T47D (cell line): ENCODE measurements around the gene TCEAL4.

ENCODE experiments used
- DNase-seq, 2 experiments: peaks; one replicate each; pipeline versions ENCODE4 v3.0.0 to v3.0.0-alpha.2; 2011 to 2012; ENCODE audit warnings: low read depth in 1 of 2, low spot score in 1 of 2
- JUND ChIP-seq: IDR thresholded peaks from 2 replicates; pipeline ENCODE4 v1.6.1; 2012; ENCODE audit warnings: low read depth
- in situ Hi-C: cut with HindIII; loops from 2 replicates; pipeline ENCODE4 v1.10.0; 2016; ENCODE audit warnings: low sequenced_read_pairs, low pct_unique_long_range_greater_than_20kb

The TCEAL4 gene

DNA sequence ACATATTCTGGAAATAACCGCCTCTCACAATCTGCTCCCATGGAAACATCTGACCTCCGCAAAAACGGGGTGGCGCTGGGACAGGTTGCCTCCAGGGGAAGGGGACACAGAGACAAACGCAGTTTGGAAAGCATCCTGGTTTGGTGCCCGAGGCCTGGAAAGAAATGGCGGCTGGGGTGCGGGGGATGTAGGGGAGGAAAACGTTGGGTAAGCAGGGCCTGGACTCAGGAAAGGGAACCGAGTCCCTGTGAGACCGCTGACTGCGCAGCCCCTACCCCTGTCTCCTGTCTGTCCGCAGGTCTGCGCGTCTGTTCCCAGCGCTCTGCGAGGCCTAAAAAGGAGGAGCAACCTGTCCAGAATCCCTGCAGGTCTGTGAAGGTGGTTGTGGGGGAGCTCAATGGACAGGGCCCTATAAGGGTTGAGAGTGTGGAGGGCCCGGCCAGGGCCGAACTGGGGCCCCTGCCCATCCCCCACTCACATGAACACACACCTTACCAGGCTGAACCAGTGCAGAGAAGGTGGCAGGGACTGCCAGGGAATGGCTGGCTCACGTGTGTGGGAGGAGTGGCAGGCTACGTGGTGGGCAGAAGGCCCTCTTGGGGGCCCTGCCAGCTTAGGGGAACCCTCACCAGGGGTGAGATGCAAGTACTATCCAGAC lies 23.1 kb downstream of the TCEAL4 start:
- DNase-seq = no peak
- TF ChIP-seq JUND = no peak
- in situ Hi-C loops = no loop called here

DNA sequence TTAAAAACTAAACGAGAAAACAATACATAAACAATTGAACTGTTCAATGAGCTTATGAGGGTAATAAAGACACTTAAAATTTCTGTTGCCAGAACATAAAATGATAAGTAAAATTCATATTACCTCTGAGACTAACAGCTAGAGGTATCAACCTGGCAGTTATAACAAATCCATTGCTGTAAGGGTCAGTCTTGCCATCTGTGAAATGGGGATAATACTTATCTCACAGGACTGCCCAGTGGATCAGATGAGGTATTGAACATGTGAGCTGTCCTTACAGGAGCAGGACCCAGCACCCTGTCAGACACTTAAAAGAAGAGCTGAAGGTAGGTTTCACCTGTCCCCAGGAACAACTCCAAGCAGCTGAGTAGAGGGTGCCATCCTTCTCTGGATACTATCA lies 25.0 kb downstream of the TCEAL4 start:
- TF ChIP-seq JUND = no peak
- DNase-seq = no peak
- in situ Hi-C loops = no loop called here

DNA sequence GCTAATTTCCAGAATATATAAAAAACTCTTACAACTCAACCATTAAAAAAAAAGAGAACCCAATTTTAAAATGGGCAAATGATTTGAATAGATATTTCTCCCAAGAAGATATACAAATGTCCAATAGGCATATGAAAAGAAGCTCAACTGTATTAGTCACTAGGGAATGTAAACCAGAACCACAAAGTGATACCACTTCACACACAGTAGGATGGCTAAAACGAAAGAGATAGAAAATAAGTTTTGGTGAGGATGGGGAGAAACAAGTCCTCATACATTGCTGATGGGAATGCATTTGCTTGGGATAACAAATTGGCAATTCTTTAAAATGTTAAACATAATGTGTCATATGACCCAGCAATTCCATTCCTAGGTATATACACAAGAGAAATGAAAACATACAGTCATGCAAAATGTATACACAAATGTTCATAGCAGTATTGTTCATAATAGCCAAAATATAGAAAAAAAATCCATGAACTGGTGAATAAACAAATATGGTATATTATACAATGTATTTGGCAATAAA lies 28.1 kb downstream of the TCEAL4 start:
- DNase-seq = no peak
- TF ChIP-seq JUND = no peak
- in situ Hi-C loops = no loop called here

DNA sequence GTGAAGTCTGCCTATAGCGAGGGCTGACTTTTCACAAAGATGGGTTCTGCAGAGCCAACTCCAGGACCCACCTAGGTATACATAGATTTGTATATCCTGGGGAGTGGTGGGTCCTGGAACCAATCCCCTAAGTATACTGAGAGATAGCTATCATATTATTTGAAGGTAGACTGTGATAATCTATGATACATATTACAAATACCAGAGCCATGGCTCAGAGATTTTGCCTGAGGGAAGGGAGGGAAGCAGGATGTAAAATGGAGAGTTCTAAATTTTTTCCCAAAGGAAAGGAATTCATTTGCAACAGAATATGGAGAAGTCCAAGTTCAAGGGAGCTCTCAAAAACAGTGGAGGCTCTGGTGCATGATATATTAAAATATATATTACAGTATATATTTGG lies 29.7 kb downstream of the TCEAL4 start:
- TF ChIP-seq JUND = no peak
- no peak for DNase-seq
- in situ Hi-C loops = no loop called here

DNA sequence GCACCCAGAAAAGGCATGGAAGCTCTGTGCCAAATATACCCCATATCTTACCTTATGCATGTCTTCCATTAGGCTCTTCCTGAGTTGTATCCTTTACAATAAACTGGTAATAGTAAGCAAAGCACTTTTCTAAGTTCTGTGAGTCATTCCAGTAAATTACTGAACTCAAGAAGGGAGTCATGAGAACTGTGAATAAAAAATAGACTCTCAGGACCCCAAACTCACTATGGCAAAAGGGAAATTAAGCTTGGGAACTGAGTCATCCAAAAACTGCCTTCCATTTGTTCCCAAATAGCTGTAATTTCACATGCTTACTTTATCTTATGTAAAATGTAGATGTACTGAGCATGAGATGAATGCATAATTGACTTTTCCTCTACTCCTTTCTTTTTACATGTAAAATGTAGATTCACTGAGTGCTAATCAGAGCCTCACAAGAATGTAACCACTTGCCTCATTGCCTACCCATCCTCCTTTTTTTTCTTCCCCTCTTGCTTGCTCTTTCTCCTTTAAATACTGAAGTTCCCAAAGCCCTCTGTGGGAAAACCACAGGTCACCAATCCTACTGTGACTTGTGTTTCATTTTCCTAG lies 30.6 kb downstream of the TCEAL4 start:
- TF ChIP-seq JUND = no peak
- in situ Hi-C loops = no loop called here
- DNase-seq = no peak

DNA sequence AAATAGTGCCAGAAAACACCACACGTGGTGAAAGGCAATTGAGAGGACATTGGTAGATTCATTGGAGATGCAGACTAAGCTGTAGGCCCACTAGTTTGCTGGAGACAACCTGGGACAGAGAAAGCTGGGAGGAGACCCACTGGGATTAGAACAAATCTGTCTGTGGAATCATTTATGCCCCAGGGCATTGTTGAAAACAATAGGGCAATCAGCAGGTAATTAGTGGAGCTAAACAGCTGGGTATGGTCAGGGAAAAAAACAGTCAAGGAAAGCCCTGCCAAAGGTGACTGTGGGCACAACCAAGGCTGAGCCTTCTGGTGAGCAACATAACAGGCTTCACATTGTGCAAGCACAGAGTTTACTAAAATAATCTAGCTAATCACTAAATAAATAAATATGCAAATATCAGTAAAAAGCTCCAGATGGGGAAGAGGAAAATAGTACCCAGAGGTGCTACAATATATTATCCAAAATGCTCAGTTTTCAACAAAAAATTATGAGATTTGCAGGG lies 31.4 kb downstream of the TCEAL4 start:
- no peak for DNase-seq
- in situ Hi-C loops = no loop called here
- no peak for TF ChIP-seq JUND

DNA sequence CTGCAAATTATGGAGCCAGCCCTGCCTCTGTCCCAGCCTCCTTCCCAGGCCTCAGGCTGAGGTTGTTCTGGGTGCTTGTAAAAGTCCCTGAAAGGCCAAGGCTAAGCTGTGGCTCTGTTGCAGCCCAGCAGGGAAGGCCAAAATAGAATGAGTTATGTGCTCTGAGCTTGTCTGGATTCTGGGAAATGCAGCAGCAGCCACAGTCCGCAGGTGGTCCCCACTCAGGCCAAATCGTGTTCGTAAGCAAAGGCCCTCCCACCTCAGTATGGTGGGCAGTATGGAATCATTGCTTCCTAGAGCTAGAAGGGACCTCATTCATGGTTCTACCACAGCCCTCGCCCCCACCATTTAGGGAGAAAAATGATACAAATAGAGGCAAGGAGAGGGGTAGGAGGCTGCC lies 38.8 kb downstream of the TCEAL4 start:
- DNase-seq = no peak
- TF ChIP-seq JUND = no peak
- in situ Hi-C loops = no loop called here

DNA sequence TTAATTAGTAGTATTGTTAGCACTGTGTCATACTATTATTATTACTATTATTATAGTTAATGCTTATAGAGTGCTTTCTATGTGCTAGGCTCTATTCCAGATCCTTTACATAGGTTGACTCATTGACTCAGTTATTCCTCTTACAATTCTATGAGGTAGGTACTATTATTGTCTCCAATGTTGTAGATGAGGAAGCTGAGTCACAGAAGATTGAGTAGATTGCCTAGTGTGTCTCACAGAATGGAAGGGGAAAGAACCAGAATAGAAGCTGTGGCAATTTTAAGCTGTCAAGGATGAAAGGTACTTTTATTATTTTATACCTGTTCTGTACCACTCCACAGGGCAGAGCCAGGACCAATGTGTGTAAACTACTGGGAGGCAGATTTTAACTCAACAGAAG lies 41.5 kb downstream of the TCEAL4 start:
- in situ Hi-C loops = no loop called here
- no peak for TF ChIP-seq JUND
- DNase-seq = no peak

DNA sequence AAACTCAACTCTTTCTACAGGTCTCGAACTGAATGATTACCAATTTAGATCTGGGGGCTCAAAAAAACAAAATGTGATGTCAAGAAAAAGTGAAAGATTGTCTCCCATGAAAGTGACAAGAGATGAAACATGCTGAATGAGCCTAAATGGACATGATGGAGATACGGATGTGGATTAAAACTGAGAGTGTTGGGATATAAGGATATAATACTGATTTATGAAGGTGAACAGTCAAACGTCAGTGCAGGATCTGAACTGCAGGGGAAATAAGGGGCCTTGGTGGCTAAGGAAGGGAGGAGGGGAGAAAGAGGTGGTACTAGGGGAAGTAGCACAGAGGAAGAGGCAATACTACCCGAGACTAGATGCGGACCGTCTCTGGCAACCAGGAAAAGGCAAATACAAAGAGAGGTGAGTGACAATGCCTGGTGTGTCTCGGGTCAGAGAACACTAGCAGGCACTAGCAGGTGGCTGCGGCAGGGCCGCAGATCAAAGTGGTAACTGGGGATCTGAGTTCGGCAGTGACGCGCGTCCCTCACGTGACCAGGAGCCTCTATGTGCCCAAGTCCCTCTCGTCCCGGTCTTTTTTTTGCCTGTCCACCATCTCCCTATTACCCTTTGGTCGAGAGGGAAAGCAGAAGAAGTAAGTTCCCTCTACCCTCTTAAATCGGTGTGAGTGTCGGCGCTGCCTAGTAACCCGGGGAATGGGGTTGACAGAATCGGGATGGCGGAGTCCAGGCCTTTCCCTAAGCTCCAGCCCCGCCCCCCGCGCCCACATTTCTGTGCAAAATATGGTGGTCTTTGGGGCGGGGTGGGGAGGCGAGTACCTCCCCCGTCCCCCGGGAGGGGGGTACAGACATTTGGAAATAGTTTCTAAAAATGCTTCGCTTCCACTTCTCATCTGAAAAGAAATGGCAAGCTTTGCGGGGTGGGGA lies 43.3 kb downstream of the TCEAL4 start, which contains the start of gene TCEAL1:
Gene TCEAL1, plus strand, starts transcription at position 590 of the 932 bp plus-strand sequence. CDS start 942 bp downstream, outside the sequence.
- no peak for TF ChIP-seq JUND
- peak in 1 of 2 experiments; percentile 22 for DNase-seq
- in situ Hi-C loops = no loop called here

DNA sequence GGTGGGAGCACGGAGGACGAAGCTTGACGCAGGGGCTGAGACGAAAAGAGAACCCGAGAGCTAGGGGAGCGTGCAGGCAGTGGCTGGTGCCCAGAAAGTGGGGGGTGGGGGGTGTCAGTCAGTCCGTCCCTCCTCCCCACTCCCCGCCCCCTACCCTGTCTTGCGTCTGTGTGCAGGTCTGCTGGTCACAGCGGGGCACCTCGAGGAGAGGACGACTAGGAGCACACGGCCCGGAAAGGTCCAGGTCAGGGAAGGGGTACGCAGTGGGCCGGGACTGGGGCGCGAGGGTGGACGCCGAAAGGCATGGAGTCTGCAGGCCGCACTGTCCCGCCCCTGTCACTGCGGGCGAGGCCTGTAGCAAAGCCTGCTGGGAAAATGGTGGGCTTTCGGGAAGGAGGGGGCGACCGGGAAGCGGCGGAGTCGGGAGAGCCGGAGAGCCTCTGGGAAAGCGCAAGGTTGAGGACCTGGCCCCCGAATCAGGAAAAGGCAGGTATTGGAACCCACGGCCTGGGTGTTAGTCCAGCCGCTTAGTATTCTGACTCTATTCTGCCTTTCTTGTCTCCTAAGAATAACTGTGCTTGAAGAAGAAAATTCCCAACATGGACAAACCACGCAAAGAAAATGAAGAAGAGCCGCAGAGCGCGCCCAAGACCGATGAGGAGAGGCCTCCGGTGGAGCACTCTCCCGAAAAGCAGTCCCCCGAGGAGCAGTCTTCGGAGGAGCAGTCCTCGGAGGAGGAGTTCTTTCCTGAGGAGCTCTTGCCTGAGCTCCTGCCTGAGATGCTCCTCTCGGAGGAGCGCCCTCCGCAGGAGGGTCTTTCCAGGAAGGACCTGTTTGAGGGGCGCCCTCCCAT lies 44.2 kb downstream of the TCEAL4 start:
- peak in 1 of 2 experiments; percentile 58 for DNase-seq

DNA sequence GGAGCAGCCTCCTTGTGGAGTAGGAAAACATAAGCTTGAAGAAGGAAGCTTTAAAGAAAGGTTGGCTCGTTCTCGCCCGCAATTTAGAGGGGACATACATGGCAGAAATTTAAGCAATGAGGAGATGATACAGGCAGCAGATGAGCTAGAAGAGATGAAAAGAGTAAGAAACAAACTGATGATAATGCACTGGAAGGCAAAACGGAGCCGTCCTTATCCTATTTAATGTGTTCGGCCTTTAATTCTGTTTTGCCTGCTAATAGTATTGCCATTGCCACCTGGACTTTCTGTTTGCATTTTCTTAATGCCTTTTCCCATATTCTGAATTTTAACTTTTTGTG lies 44.8 kb downstream of the TCEAL4 start:
- DNase-seq = no peak
- TF ChIP-seq JUND = no peak
- in situ Hi-C loops = no loop called here

More for the DNA sequence above, 44.2 kb downstream of the TCEAL4 start:
- in situ Hi-C loops = no loop called here
- no peak for TF ChIP-seq JUND

DNA sequence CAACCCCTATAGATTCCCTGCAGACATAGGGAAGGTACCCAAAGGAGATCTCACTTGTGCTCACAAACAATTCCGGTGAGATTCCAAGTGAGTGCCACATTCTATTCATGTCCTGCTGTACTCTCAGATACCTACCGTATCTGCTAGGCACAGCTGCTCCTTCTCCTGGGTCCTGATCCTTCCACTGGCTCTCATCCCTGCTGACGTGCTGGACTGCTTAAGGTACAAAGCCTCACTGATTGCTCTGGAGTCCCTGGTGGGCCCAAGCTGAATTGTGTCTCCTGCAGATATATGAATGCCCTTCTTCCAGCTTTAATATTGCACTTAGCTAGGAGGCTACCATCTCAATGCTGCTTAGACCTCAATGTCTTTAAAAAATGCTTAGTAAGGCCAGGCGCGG lies 45.8 kb downstream of the TCEAL4 start:
- in situ Hi-C loops = no loop called here
- no peak for DNase-seq
- TF ChIP-seq JUND = no peak
